Osteoblast (primary cell): ENCODE results near the gene GPR6. TPM values are rescaled to one million over a fixed set of nuclear protein-coding genes. Genes with fewer than 3 reads are reported as not detected.

Experiments used
- DNase-seq: peaks from one replicate; pipeline ENCODE4 v3.0.0; 2011; ENCODE audit warnings: low spot score, mixed read lengths; ENCODE audit not compliant: insufficient read length; ENCODE audit errors: missing footprints
- H2AFZ ChIP-seq: 2 replicates; pipeline ENCODE4 v1.6.0; 2011; ENCODE audit warnings: mild to moderate bottlenecking, low read length
- H3K27ac ChIP-seq: 2 replicates; pipeline ENCODE4 v1.5.1; 2011; ENCODE audit warnings: mild to moderate bottlenecking, low read depth, low read length, moderate library complexity
- H3K27me3 ChIP-seq: 2 replicates; pipeline ENCODE4 v1.6.0; 2012; ENCODE audit warnings: mild to moderate bottlenecking, control low read depth, inconsistent platforms, low read length, moderate library complexity; ENCODE audit not compliant: insufficient read depth
- H3K36me3 ChIP-seq: 2 replicates; pipeline ENCODE4 v1.5.1; 2011; ENCODE audit warnings: mild to moderate bottlenecking, low read length, control low read depth, moderate library complexity; ENCODE audit not compliant: insufficient read depth
- H3K4me1 ChIP-seq: 2 replicates; pipeline ENCODE4 v1.5.1; 2011; ENCODE audit warnings: mild to moderate bottlenecking, low read length, control low read depth, moderate library complexity; ENCODE audit not compliant: insufficient read depth
- H3K4me2 ChIP-seq: 2 replicates; pipeline ENCODE4 v1.6.0; 2011; ENCODE audit warnings: mild to moderate bottlenecking, low read length; ENCODE audit not compliant: insufficient read depth
- H3K4me3 ChIP-seq: fragments of 200-600 bp; sonication (generic); 3 replicates; pipeline ENCODE4 v1.5.1; 2012; ENCODE audit warnings: mild to moderate bottlenecking, low read length, inconsistent platforms; ENCODE audit not compliant: insufficient read depth
- H3K79me2 ChIP-seq: 2 replicates; pipeline ENCODE4 v1.6.0; 2012; ENCODE audit warnings: mild to moderate bottlenecking, low read length, control low read depth, inconsistent platforms; ENCODE audit not compliant: insufficient read depth
- H3K9me3 ChIP-seq: 2 replicates; pipeline ENCODE4 v1.5.1; 2011; ENCODE audit warnings: low read depth, low read length, control low read depth
- H4K20me1 ChIP-seq: 2 replicates; pipeline ENCODE4 v1.6.0; 2012; ENCODE audit warnings: mild to moderate bottlenecking, low read length, control low read depth; ENCODE audit not compliant: insufficient read depth
- CTCF ChIP-seq: IDR thresholded peaks from 2 replicates; pipeline ENCODE4 v1.5.1; 2011; ENCODE audit warnings: mild to moderate bottlenecking, low read depth, low read length, moderate library complexity; ENCODE audit errors: extremely low read depth
- total RNA-seq: library from RNA; depleted of rRNA; stranded (reverse); fragments of >200 nt; gene quantifications from 2 replicates; pipeline ENCODE4 v1.2.3, GENCODE V29; 2012

Gene GPR6
- total RNA-seq, 1 donor: not detected

DNA sequence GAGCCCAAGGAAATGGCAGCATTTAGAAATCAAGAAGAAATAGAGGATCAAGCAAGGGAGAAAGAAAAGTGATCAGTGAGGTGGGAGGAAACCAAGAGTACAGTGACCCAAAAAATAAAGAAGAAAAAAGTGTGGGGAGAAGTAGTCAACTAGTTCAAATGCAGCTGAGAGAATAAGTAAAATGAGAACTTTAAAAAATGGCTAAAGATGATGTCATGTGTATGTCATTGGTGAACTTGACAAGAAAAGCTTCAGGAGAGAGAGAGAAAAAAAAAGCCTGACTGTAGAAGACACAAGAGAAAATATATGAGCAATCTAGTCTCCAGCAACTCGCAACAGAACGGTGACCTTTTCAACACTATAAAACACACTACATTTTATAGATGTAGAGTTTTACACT lies 6.3 kb downstream of the GPR6 start:
- Histone ChIP-seq H3K27me3 (peaks cover 15% of the 10 kb centered on the region), H3K9me3 (no peaks in the 10 kb centered on the region), H3K79me2 (no peaks in the 10 kb centered on the region), H4K20me1 (no peaks in the 10 kb centered on the region), H2AFZ (no peak overlapping the region), H3K4me1 (no peaks in the 10 kb centered on the region), H3K4me3 (no peak overlapping the region), H3K4me2 (no peak overlapping the region), H3K36me3 (no peaks in the 10 kb centered on the region), H3K27ac (no peak overlapping the region)
- DNase-seq: no peak
- no peak for TF ChIP-seq CTCF

DNA sequence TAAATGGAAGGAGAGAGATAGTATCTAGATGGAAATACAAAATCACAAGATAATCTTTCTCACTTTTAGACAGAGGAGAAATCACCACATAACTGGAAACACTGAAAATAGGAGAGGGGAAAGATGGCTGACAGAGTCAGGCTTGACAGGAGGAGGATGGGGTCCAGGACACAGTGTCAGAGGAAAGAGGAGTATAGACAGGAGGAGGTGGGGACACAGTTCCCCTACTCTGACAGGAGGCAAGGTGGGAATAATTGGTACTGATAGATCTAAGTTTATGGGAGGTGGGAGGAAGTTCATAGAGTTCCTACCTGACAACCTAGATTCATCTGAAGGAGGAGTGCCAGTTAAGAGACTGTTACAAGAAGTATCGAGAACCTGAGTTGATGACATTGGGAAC lies 9.1 kb downstream of the GPR6 start:
- Histone ChIP-seq H2AFZ (no peak overlapping the region), H4K20me1 (no peaks in the 10 kb centered on the region), H3K27ac (no peak overlapping the region), H3K9me3 (no peaks in the 10 kb centered on the region), H3K4me3 (no peak overlapping the region), H3K27me3 (no peaks in the 10 kb centered on the region), H3K4me1 (no peaks in the 10 kb centered on the region), H3K79me2 (no peaks in the 10 kb centered on the region), H3K4me2 (no peak overlapping the region), H3K36me3 (no peaks in the 10 kb centered on the region)
- TF ChIP-seq CTCF: no peak
- DNase-seq: no peak

GRCh38 chr6:109991201-109992101 lies 13.3 kb downstream of the GPR6 start:
- Histone ChIP-seq H3K27me3 (peaks cover 3% of the 10 kb centered on the region), H3K36me3 (no peaks in the 10 kb centered on the region), H4K20me1 (no peaks in the 10 kb centered on the region), H3K4me2 (no peak overlapping the region), H2AFZ (no peak overlapping the region), H3K79me2 (no peaks in the 10 kb centered on the region), H3K27ac (no peak overlapping the region), H3K4me1 (no peaks in the 10 kb centered on the region), H3K4me3 (no peak overlapping the region), H3K9me3 (no peaks in the 10 kb centered on the region)
- no peak for TF ChIP-seq CTCF
- no peak for DNase-seq

DNA sequence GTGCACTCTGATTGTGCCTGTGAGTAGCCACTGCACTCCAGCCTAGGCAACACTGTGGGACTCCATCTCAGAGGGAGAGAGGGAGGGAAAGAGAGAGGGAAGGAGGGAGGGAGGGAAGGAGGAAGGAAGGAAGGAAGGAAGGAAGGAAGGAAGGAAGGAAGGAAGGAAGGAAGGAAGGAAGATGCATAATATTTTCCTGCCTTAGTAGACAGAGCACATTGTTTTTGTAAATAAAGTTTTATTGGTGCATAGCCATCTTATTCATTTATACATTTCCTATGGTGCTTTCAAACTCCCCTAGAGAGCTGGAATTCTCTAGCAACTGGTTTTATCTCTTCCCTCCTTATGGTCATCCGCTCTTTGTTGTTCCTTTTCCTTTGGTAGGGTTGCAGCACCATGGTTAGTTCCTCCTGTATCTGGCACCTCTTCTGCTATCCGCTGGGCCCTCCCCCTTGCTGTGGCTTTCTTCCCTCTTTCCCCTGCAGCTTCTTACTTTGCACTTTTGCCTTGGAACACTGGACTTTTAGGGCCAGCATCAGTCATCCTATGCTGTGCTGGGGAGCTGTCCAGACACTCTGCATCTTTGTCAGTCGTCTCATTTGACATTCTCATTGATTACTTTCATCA lies 20.2 kb downstream of the GPR6 start:
- peaks cover 3% of the 10 kb centered on the region for H3K27me3 ChIP-seq
- H3K4me1 ChIP-seq: no peaks in the 10 kb centered on the region
- no peak overlapping the region for H2AFZ ChIP-seq
- no peaks in the 10 kb centered on the region for H4K20me1 ChIP-seq
- DNase-seq: no peak
- H3K36me3 ChIP-seq: no peaks in the 10 kb centered on the region
- H3K79me2 ChIP-seq: no peaks in the 10 kb centered on the region
- no peak overlapping the region for H3K27ac ChIP-seq
- no peaks in the 10 kb centered on the region for H3K9me3 ChIP-seq
- no peak overlapping the region for H3K4me3 ChIP-seq
- no peak overlapping the region for H3K4me2 ChIP-seq
- no peak for TF ChIP-seq CTCF
